Trophoblast cell (in vitro differentiated cells and primary cell): ENCODE data around the gene ABLIM2.

Experiments used
- DNase-seq, 2 donors: peaks; one replicate each; pipeline ENCODE4 v3.0.0-alpha.2; 2016
- H2AFZ ChIP-seq: 2 replicates; pipeline ENCODE4 v1.6.1; 2013; ENCODE audit warnings: low read length, moderate library complexity, mild to moderate bottlenecking; ENCODE audit not compliant: insufficient read depth, poor library complexity
- H2AK5ac ChIP-seq: 2 replicates; pipeline ENCODE4 v1.6.1; 2013; ENCODE audit warnings: mild to moderate bottlenecking, low read length
- H2BK120ac ChIP-seq: 2 replicates; pipeline ENCODE4 v1.6.1; 2013; ENCODE audit warnings: low read length, mild to moderate bottlenecking, moderate library complexity; ENCODE audit not compliant: insufficient read depth, poor library complexity
- H2BK12ac ChIP-seq: 2 replicates; pipeline ENCODE4 v1.6.1; 2013; ENCODE audit warnings: mild to moderate bottlenecking, low read length, moderate library complexity
- H2BK5ac ChIP-seq: 2 replicates; pipeline ENCODE4 v1.6.1; 2013; ENCODE audit warnings: low read length, low read depth, moderate library complexity, mild to moderate bottlenecking; ENCODE audit not compliant: poor library complexity
- H3K14ac ChIP-seq: 2 replicates; pipeline ENCODE4 v1.6.1; 2013; ENCODE audit warnings: mild to moderate bottlenecking, low read length
- H3K18ac ChIP-seq: 2 replicates; pipeline ENCODE4 v1.6.1; 2013; ENCODE audit warnings: mild to moderate bottlenecking, low read length
- H3K23ac ChIP-seq: 2 replicates; pipeline ENCODE4 v1.6.1; 2013; ENCODE audit warnings: low read length
- H3K27ac ChIP-seq: 2 replicates; pipeline ENCODE4 v1.5.1; 2013; ENCODE audit warnings: low read depth, mild to moderate bottlenecking, inconsistent platforms, low read length, moderate library complexity
- H3K27me3 ChIP-seq: 2 replicates; pipeline ENCODE4 v1.6.1; 2013; ENCODE audit warnings: inconsistent platforms, mild to moderate bottlenecking, low read length, moderate library complexity; ENCODE audit not compliant: insufficient read depth
- H3K36me3 ChIP-seq, 2 experiments: 1 replicate in 1 of 2; 2 replicates in 1 of 2; pipeline ENCODE4 v1.6.1; 2013; ENCODE audit warnings: low read length in 2 of 2, mild to moderate bottlenecking in 2 of 2, moderate library complexity in 1 of 2; ENCODE audit not compliant: insufficient read depth in 2 of 2, control insufficient read depth in 1 of 2
- H3K4ac ChIP-seq: 2 replicates; pipeline ENCODE4 v1.6.1; 2013; ENCODE audit warnings: low read depth, mild to moderate bottlenecking, low read length, moderate library complexity
- H3K4me1 ChIP-seq, 2 experiments: 1 replicate in 1 of 2; 2 replicates in 1 of 2; pipeline ENCODE4 v1.6.1; 2013; ENCODE audit warnings: low read length in 2 of 2, mild to moderate bottlenecking in 2 of 2, moderate library complexity in 1 of 2; ENCODE audit not compliant: insufficient read depth in 2 of 2, control insufficient read depth in 1 of 2
- H3K4me2 ChIP-seq: 2 replicates; pipeline ENCODE4 v1.6.1; 2013; ENCODE audit warnings: inconsistent platforms, mild to moderate bottlenecking, low read length, moderate library complexity
- H3K4me3 ChIP-seq: 2 replicates; pipeline ENCODE4 v1.5.1; 2013; ENCODE audit warnings: mild to moderate bottlenecking, low read depth, low read length, inconsistent platforms
- H3K79me1 ChIP-seq: one replicate; pipeline ENCODE4 v1.6.1; 2013; ENCODE audit warnings: low read length
- H3K79me2 ChIP-seq: 2 replicates; pipeline ENCODE4 v1.6.1; 2013; ENCODE audit warnings: low read length, mild to moderate bottlenecking; ENCODE audit not compliant: control insufficient read depth, insufficient read depth, poor library complexity
- H3K9ac ChIP-seq: 2 replicates; pipeline ENCODE4 v1.6.1; 2013; ENCODE audit warnings: mild to moderate bottlenecking, low read length
- H3K9me3 ChIP-seq: 2 replicates; pipeline ENCODE4 v1.6.1; 2013; ENCODE audit warnings: low read depth, mild to moderate bottlenecking, control low read depth, inconsistent platforms, low read length; ENCODE audit not compliant: insufficient read depth
- H4K12ac ChIP-seq: 2 replicates; pipeline ENCODE4 v1.6.1; 2013; ENCODE audit warnings: low read depth, mild to moderate bottlenecking, low read length, moderate library complexity
- H4K8ac ChIP-seq: 2 replicates; pipeline ENCODE4 v1.6.1; 2013; ENCODE audit warnings: low read depth, mild to moderate bottlenecking, low read length, moderate library complexity
- H4K91ac ChIP-seq: one replicate; pipeline ENCODE4 v1.6.1; 2013; ENCODE audit warnings: low read depth, mild to moderate bottlenecking, low read length, moderate library complexity
- WGBS: extraction: QIAGEN DNeasy Blood & Tissue Kit; methylation state at CpG from one replicate; pipeline ENCODE4 v1.1.7; 2013; ENCODE audit warnings: missing lambda C conversion rate; ENCODE audit not compliant: insufficient read length, insufficient coverage; ENCODE audit errors: extremely low coverage; 5-methylcytosine and 5-hydroxymethylcytosine counted together

ABLIM2 gene

DNA sequence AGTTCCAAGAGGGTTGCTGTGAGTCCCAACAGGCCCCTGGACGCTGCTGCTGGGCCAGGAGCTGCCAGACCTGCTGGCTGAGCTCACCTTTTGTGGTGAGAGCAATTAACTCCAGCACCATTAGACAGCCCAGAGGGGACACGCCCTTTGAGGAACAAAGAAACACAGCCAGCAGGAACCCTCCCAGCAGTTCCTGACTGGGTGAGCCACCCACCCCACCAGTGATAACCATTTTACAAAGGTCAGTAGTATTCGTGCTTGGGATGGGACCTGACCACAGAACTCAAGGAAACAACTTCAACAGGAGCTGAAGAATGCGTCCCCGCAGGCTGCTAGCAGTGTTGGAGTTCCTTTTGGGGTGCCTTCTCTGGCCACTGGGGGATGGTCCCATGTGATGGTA lies 180.1 kb downstream of the ABLIM2 start:
- Histone ChIP-seq H4K91ac (no peak overlapping the region), H3K79me2 (no peaks in the 10 kb centered on the region), H3K4ac (no peak overlapping the region), H3K4me1 (peaks cover 11 to 16% of the 10 kb centered on the region in 2 experiments), H3K23ac (no peak overlapping the region), H3K27ac (no peak overlapping the region), H3K27me3 (no peaks in the 10 kb centered on the region), H3K14ac (no peak overlapping the region), H2AFZ (no peak overlapping the region), H4K8ac (no peak overlapping the region), H4K12ac (no peak overlapping the region), H3K9ac (no peak overlapping the region), H3K4me2 (no peak overlapping the region), H2BK5ac (no peak overlapping the region), H3K79me1 (no peaks in the 10 kb centered on the region), H3K36me3 (no peaks in the 10 kb centered on the region), H2BK120ac (no peak overlapping the region), H2AK5ac (no peak overlapping the region), H3K4me3 (no peak overlapping the region), H2BK12ac (no peak overlapping the region), H3K18ac (no peak overlapping the region), H3K9me3 (peaks cover 4% of the 10 kb centered on the region)
- peak; percentile 91 to 97 for DNase-seq
- no CpG with 5 or more reads among the region's 5 CpGs for WGBS

GRCh38 chr4:7976634-7977033 lies 182.0 kb downstream of the ABLIM2 start:
- Histone ChIP-seq H3K4ac (no peak overlapping the region), H3K18ac (no peak overlapping the region), H4K91ac (no peak overlapping the region), H3K27ac (no peak overlapping the region), H3K4me2 (no peak overlapping the region), H3K9ac (no peak overlapping the region), H3K9me3 (peaks cover 4% of the 10 kb centered on the region), H3K4me1 (peaks cover 21 to 30% of the 10 kb centered on the region in 2 experiments), H2AK5ac (no peak overlapping the region), H3K27me3 (no peaks in the 10 kb centered on the region), H2BK12ac (no peak overlapping the region), H3K79me1 (peaks cover 8% of the 10 kb centered on the region), H2BK5ac (no peak overlapping the region), H4K12ac (no peak overlapping the region), H3K4me3 (no peak overlapping the region), H2AFZ (no peak overlapping the region), H3K23ac (no peak overlapping the region), H3K36me3 (no peaks in the 10 kb centered on the region), H4K8ac (no peak overlapping the region), H3K79me2 (no peaks in the 10 kb centered on the region), H3K14ac (no peak overlapping the region), H2BK120ac (no peak overlapping the region)
- no peak for DNase-seq
- no CpG with 5 or more reads among the region's 5 CpGs for WGBS

DNA sequence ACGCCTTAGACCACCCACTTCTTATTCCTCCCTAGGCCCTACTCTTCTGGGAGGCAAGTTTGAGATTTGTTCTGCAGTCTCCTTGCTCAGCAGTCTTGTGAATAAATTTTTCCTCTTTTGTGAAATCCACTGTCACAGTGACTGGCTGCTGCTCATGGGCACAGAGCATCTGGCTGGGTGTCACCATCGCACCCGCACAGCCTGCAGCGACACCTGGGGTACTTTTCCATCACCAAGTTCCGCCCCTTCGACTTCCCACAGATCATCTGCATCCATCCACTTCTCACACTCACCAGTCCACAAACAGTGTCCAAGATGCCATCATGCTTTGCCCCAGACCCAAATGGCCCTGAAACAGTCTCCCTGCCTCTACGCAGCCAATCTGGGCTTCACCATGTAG lies 182.6 kb downstream of the ABLIM2 start:
- Histone ChIP-seq H3K4ac (no peak overlapping the region), H3K18ac (no peak overlapping the region), H3K4me1 (peaks cover 25 to 36% of the 10 kb centered on the region in 2 experiments), H4K8ac (no peak overlapping the region), H2BK120ac (no peak overlapping the region), H3K9ac (no peak overlapping the region), H3K23ac (no peak overlapping the region), H3K79me2 (no peaks in the 10 kb centered on the region), H3K36me3 (no peaks in the 10 kb centered on the region), H4K12ac (no peak overlapping the region), H3K9me3 (peaks cover 4% of the 10 kb centered on the region), H2AK5ac (no peak overlapping the region), H2BK5ac (no peak overlapping the region), H3K27ac (no peak overlapping the region), H2BK12ac (no peak overlapping the region), H3K27me3 (no peaks in the 10 kb centered on the region), H2AFZ (no peak overlapping the region), H3K4me2 (no peak overlapping the region), H3K4me3 (no peak overlapping the region), H4K91ac (no peak overlapping the region), H3K79me1 (peaks cover 11% of the 10 kb centered on the region), H3K14ac (no peak overlapping the region)
- DNase-seq: peak in 1 of 2 donors; percentile 30
- no CpG with 5 or more reads among the region's 7 CpGs for WGBS

DNA sequence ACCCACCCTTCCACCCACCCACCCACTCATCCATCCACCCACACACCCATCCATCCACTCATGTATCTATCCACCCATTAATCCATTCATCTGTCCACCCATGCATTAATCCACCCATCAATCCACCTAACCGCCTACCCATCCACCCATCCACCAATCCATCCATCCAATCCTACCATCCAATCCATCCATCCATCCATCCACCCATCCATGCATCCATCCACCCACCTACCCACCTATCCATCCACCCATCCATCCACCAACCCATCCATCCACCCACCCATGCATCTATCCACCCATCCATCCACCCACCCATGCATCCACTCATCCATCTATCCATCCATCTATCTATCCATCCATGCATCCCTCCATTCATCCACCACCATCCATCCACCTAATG lies 184.2 kb downstream of the ABLIM2 start:
- Histone ChIP-seq H2BK120ac (no peak overlapping the region), H3K79me2 (peaks cover 2% of the 10 kb centered on the region), H3K27ac (no peak overlapping the region), H3K9me3 (peaks cover 4% of the 10 kb centered on the region), H3K18ac (no peak overlapping the region), H2BK12ac (no peak overlapping the region), H2AK5ac (no peak overlapping the region), H3K4ac (no peak overlapping the region), H3K4me3 (no peak overlapping the region), H3K9ac (no peak overlapping the region), H3K14ac (no peak overlapping the region), H4K8ac (no peak overlapping the region), H2AFZ (no peak overlapping the region), H4K91ac (no peak overlapping the region), H3K36me3 (no peaks in the 10 kb centered on the region), H3K27me3 (no peaks in the 10 kb centered on the region), H2BK5ac (no peak overlapping the region), H3K4me2 (no peak overlapping the region), H3K4me1 (peaks cover 39 to 48% of the 10 kb centered on the region in 2 experiments), H4K12ac (no peak overlapping the region), H3K23ac (no peak overlapping the region), H3K79me1 (peaks cover 19% of the 10 kb centered on the region)
- no CpG with 5 or more reads among the region's 1 CpG for WGBS
- no peak for DNase-seq
